ENCODE measurements around the gene RPS27L.

Gene RPS27L

DNA sequence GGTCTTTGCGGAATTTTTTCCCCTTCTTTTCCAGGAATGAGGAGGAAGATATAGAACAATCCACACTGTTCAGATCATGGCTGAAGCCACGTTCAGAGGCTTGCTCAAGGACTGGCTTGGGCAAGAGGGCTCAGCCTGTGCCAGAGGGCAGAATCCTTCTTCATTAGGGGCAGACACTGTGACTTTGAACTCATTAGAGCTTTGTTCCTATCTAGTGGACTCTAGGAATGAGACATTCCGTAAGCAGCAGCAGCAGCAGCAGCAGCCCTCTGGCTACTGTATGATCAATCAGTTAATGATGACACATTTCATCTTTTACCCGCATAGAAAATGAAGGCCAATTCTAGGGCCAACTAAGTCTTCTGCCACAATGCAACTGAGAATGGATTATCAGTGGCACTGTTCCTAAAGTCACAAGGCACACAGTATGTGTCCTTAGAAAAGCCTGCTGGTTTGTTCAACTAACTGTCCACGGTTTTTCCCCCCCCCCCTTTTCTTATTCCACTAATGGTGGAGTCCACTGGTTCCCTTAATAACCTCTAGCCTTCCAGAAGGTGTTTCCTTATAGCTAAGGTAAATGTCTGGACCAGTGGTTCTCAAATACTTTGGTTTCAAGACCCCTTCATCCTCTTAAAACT lies 30.4 kb upstream of the RPS27L start:
- no peak for DNase-seq

DNA sequence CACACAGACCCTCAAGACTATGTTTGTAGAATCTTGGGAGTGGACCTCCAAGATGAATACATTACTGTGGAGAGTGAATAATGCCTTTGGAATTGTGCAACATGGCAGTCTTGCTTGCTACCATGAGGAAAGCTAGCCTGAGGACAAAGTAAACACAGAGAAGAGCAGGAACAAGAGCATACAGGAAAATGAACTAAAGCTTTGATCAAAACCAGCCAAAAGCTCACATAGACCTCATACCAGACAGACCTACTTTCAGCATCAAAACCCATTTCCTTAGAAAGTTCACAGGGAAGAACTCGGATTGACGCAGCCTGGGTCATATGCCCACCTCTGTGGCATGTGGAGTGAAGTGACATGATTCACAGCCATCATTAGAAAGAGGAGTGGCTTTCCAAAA lies 28.8 kb upstream of the RPS27L start:
- DNase-seq: no peak

DNA sequence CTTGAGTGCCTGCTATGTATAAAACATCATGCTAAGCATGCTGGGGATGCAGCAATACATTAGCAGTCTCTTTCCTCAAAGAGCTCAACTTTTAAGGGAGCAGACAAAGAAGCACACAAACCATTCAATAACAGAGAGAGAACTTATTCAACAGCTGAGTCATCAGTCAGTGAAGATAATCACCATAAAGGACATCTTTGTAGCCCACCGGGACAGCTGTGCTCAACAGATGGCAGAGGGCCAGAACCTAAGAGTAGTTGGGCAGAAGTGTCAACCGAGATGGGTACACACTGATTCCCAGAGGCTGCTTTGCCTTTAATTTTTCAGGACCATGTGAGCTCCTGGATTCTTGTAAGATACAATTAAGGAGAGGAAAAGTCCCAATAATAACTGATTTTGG lies 27.9 kb upstream of the RPS27L start:
- no peak for DNase-seq

DNA sequence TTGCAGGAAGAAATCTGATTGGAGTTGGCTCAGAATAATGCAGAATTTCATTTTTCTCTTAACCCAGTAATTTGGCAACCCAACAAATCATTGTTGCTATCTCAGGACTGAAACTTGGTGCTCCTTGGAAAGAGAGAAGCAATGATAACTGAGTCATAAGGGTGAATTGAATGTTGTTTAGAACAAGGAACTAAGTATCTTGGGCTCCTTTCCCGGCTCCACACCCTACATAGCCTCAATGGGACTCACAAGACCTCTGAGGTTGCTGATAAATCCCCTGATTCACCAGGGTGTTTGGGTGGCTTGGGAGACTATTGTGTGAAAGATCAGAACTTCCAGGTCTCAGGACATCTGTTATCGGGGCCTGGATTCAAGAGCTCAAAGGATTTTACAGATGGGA lies 24.4 kb upstream of the RPS27L start:
- DNase-seq: no peak

DNA sequence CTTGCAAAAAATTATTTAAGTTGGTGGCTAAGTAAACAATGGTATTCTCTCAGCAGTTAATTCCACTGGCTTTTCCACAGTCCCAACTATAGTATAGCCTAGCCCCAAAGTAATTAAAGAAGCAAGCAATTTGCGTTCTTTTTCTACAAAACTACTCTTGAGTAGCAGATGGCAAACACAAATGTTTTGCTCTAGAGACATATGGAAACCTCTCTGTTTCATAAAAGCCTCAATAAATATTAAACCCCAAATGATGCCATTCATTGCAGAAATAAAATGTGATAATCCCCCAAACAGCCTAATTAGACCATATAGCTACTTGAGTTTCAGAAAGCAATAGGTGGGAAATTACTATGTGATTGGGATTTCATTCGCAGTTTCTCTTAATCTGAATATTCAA lies 23.5 kb upstream of the RPS27L start:
- DNase-seq: no peak

DNA sequence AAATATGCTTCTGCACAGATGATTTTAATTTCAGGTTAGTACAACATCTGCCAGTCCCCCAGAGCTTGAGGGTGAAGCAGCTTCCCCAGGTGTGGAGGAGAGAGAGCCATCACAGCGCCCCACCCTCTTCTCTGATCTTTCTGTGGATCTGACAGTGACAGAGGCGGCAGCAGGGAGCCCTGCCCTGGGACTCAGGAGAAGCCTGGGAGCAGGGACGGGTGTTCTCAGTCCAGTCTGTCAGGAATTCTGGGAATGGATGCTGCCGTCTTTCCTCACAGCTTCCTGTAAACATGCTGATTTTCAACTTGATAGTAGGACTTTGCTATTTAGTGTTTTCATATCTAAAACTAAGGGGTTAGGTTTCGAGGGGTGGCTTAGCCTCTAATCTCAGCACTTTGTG lies 20.8 kb upstream of the RPS27L start:
- no peak for DNase-seq

DNA sequence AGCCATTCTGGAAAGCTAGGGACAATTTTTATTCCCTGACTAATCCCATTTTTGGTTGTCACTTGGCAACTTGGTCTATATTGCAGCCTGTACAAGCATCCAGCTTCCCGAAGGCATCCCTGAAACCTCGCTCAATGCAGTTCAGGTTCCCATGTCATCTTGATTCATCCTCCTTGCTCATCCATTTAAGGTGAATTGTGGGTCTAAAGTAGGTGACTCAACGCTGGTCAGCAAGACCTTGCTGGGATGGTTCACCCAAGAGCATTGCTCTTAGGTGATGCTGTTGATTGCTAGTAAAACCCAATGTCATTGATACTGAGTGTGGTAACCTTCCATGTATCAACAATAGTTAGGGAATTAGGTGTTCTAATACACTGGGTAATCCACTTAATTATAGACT lies 19.0 kb upstream of the RPS27L start:
- no peak for DNase-seq

DNA sequence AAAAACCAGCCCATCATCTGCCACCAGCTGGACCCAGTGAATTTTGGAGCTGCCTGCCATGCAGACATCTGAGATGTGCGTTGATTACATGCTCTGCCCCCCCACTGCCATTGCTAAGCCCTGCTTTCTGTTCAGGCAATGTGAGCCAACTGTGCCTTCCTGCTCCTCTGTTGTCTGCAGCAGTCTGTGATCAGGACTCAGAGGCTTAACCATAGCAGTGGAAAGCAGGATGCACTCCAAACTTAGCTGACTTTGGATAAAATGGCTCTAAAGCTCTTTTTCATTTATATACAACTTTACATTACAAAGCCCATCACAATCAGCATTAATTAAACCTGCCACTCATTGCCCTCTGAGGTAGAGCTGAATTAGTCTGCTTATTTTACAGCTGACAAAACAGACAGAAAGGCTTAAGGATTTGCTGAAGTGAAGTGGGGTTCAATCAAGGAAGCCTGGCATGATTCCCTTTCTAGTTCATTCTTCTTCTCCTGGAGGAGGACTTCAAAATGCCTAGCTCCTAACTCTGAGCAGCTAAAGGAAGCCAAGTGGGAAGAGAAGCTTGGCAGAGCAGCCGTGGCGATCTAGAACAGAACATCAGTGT lies 15.7 kb upstream of the RPS27L start:
- no peak for DNase-seq

DNA sequence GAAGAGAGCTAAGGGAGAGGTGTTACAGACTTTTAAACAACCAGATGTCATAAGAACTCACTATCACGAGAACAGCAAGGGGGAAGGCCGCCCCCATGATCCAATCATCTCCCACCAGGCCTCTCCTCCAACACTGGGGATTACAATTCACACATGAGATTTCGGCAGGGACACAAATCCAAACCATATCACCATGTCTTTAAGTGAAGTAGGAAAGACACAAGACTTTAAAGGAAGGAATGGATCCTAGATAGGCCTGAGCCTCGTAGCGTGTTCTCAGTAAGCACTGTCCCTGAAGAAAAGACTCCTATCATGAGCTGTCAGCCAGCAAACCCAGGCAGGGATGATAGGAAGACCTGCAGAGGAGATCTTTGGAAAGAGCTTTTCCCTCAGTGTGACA lies 15.1 kb upstream of the RPS27L start:
- no peak for DNase-seq

DNA sequence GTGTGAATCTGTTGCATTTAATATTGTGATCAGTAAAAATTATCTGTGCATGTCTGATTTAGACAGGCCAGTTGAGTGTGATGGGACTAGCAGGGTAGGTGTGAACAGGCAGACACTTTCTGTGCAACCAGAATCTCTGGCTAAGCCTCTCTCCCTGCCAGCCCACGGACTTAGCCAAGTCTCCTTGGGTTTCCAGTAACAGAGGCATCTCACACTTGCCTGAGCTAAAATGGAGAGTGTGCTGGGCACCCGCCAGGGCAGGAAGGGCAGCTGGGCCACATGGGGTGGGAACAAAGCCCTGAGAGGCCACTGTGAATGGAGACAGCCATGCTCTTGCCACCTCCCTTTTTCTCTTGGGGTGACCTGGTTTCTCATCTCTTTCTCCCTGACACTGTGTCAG lies 12.5 kb upstream of the RPS27L start:
- DNase-seq: no peak

DNA sequence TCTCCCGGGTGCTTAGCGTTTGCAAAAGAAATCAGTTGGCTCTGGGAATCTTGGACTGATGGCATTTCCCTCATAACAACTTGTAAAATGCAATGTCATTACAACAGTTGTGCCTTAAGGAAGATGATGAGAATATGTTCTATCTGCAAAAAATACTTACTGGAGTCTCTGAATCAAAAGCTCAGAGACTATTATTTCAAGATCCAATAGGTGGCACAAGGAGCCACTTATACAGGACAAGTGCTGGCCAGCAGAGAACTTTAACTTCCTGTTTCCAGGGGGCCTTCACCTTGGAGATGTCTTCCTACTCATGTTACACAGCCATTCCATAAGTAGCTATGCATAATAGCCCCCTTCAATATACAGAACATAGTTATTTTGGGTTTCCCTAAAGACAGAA lies 8.9 kb upstream of the RPS27L start:
- no peak for DNase-seq

DNA sequence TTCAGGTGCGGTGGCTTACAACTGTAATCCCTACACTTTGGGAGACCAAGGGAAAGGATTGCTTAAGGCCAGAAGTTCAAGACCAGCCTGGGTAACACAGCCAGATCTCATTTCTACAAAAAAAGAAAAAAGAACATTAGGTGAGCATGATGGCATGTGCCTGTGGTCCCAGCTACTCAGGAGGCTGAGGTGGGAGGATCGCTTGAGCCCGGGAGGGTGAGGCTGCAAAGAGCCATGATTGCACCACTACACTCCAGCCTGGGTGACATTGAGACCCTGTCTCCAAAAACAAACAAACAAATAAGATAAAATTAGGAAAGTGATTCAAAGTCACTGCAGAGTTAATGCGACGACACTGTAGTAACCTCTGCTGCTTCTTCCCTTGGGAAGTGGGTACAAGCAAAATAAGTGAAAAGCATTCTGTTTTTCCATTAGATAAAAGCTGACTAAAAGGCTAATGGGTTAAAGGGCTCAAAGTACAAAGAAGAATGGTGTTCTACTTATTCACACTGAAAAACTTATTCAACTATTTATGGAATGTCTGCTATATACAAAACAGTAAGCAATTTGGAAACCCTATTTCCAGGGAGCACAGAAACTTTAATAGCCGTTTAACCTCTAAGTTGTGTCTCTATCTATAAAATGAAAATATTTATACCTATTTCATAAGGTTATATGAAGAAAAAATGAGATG lies 8.0 kb upstream of the RPS27L start:
- DNase-seq: no peak

DNA sequence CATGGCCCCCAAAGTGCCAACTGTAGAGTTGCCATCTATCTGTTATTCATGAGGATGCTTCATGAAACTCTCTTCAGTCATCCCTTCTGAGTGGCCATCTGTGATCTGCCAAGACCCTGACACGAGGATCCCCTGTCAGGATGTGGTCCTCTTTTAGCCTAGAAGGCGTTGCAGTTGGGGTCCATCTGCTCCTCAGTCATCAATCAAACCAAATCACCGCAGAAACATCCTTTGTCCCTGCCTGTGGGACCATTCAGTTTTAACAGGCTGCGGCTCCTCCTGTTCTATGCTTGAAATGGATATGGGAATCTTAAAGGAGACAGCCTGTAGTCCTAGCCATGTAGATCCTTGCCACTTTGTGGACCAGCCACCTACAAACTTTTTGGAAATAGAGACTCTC lies 5.9 kb upstream of the RPS27L start:
- DNase-seq: no peak

DNA sequence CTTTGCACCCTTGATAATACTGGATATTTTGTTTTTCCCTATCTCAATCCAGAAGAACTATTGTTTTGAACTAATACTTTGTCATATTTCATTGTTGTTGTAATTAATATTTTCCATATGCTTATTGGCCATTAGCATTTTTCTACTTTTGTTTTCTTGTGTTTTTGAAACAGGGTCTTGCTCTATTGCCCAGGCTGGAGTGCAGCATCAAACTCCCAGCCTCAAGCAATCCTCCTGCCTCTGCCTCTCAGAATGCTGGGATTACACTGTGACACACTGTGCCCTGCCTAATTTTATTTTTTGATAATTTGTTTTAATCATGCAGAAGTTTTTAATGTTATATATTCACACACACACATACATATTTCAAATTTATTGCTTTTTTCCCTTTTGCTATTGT lies 3.4 kb upstream of the RPS27L start:
- DNase-seq: no peak

DNA sequence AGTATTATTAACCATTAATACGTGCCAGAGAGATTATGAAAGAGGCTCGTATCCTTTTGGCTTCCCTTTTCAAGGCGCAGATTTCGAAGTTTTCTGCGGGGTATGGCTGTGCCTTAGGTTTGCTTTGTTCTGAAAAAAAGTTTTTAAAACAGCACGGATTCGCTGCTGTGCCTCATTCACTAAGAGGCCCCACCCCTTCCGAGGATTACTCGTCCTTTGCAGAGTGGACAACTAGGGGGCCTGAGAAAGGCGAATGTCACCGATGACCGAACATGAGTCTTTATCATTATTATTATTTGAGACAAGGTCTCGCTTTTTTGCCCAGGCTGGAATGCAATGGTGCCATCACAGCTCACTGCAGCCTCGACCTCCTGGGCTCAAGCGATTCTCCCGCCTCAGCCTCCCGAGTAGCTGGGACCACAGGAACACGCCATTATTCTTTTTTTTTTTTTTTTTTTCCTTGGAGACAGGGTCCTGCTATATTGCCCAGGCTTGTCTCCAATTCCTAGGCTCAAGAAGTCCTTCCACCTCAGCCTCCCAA lies 684 bp upstream of the RPS27L start:
- DNase-seq: peak; percentile 22

DNA sequence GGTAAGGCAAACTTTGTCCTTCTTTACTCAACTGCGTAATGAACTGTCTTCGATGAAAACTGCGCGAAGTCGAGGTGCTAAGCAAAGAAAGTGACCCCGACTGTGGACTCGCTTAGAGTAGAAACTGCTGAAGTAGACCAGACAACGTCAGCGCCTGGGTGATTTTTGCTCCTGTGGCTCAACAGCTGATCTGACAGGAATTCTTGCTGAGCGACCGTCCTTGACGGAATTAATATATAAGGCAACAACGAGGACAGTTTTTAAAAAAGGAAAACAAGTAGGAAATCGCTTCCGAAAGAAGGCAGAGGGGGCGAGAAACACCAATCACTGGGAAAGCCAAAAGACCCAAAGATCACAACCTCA lies 541 bp downstream of the RPS27L start:
- no peak for DNase-seq

DNA sequence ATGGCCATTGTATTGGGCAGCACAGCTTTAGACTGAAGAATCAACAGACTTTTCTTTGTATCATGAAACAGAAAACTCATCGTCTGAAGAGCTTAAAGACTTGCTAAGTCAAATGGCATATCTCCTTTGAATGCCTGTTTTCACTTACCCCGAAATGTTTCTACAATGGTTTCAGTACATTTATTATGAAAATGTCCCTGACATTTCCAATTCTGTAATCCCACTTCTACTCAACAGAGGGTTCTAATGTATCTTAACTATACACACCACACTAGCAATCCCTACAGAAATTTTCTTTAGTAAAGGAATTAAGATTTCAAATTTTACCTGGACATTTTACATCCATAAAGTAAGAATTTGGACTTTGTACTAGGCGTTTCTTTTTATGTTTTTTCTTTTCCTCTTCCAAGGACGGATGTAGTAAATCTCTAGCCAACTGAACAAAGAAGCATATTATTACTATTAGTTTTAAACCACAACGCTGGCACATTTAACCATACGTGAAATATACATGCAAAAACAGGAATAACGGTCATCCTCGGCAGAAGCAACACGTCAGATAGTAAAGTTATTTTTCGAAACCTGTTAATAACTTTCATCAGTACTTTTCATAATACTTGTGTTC lies 1.1 kb downstream of the RPS27L start:
- DNase-seq: no peak

DNA sequence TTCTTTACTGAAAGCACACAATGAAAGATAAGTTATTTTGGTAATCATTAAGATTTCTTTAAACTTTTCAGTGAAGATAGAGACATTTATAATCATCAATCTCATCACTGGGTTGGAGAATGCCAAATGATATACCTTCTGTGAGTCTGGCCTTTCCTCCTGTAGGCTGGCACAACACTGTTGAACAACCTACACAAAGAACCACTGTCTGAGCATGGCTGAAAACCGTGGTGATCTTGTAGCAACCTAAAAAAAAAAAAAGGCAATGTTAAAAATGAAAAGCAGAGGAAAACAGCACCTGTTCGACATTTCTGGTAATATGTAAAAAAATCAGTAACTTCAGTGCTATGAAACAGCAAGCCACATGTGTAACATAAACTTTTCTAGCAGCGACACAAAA lies 1.8 kb downstream of the RPS27L start:
- DNase-seq: no peak

DNA sequence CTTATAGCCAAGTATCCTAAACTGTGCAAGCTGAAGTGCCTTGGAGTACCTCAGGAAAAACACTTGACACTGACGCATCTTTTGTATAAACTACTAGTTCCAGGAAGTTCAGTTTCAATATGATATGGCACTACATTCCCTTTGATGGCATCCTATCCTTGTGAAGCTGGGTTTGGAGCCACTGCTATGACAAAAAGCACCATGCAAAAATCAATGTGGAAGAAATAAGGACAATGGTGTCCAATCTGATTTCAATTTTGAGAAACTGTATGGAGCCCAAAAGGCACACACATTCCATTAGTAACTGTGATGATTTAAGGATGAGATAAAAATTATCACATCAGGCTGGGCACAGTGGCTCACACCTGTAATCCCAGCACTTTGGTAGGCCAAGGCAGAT lies 5.6 kb downstream of the RPS27L start:
- DNase-seq: no peak

DNA sequence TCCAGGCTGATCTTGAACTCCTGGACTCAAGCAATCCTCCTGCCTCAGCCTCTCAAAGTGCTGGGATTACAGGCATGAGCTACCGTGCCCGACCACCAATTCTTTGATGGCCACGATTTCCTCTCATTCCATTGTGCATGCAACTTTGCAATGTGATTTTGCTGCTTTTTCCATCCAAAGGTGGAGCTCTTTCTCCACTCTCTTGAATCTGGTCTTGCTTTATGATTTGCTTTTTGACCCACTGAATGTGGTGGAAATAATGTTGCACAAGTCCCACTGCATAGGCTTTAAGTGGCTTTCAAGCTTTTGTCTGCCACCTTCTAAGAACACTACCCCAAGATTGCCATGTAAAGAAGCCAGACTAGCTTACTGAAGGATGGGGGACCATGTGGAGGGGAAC lies 10.6 kb downstream of the RPS27L start:
- no peak for DNase-seq

DNA sequence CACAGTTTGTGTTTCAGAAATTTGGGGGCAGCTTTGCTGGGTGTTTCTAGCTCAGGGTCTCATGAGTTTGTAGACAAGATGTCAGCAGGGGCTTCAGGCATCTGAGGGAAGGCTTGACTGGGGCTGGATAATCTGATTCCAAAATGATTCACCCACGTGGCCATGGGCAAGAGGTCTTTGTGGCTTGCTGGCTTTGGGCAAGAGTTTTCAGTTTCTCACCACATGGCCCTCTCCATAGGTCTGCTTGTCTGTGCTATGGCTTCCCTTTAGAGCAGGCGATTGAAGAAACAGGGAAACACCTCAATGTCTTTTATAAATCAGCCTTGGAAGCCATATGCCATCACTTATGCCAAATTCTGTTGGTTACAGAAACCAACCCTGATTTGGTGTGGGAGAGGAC lies 11.9 kb downstream of the RPS27L start:
- DNase-seq: no peak

DNA sequence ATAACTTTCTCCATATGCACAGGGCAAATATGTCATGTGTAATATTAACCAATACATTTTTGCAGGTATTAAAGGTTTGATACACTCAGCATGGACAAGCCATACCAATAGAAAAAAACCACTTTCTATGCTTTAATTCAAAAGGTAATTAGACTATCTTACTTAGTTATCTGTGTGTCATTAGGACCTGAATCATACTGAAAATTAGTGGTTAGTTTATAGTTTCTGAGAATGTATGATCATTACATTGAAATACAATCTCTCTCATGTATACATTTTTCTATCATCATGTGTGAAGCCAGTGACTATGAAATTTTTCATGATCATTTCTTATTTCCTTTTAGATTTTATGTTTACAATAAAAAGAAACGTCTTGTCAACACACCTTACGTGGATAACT lies 16.3 kb downstream of the RPS27L start:
- DNase-seq: no peak

DNA sequence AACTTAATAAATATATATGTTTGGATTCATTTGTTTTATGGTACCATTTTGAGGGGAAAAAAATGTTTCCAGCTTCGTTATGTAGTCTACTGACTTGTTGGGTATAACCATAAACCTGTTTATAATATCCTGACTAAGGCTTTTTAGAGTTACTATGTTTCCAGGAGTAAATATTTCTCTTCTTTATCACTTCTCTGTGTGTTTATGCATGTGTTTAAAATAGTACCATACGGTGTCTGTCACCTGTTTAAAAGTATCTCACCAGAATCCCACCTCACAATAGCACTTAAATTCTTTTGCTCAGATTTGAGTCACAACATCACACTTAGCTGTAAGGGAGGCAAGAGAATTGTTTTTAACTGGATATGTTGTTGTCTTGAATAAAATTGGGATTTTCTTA lies 20.5 kb downstream of the RPS27L start:
- no peak for DNase-seq

DNA sequence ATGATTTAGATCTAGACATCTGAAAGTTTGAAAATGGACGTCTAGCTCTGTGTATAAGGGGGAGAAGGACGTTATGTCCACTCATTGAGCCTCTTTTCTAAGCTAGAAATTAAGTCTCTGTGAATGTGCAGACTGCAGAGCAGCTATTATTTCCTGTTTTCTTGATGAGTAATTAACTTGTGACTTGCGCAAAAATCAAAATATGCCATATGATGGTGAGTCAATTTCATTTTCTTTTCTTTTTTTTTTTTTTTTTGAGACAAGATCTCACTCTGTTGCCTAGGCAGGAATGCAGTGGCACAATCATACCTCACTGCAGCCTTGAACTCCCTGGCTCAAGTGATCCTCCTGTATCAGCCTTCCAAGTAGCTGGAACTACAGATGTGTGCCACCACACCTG lies 21.5 kb downstream of the RPS27L start:
- DNase-seq: no peak

Measured in 8988T (cell line).